SK-N-SH treated with all-trans-retinoic acid at 6 μM for 48 hours (cell line): ENCODE results near the gene THAP7.

Experiments
- ARNTL ChIP-seq: fragments of 450-650 bp; formaldehyde crosslinking; IDR thresholded peaks from 2 replicates; pipeline ENCODE4 v1.5.0; 2020; ENCODE audit warnings: low read depth, mild to moderate bottlenecking, moderate library complexity, borderline replicate concordance
- CREB5 ChIP-seq: fragments of 250-450 bp; sonication (Bioruptor Pico); IDR thresholded peaks from 2 replicates; pipeline ENCODE4 v1.5.1; 2020; ENCODE audit warnings: low read depth, mild to moderate bottlenecking, moderate library complexity
- GLIS3 ChIP-seq: fragments of 250-450 bp; sonication (Bioruptor Pico); IDR thresholded peaks from 2 replicates; pipeline ENCODE4 v1.5.0; 2020; ENCODE audit warnings: mild to moderate bottlenecking, moderate library complexity
- PATZ1 ChIP-seq: fragments of 250-450 bp; sonication (Bioruptor Pico); IDR thresholded peaks from 2 replicates; pipeline ENCODE4 v1.8.0; 2020; ENCODE audit warnings: mild to moderate bottlenecking, moderate library complexity, borderline replicate concordance
- RARB ChIP-seq: fragments of 250-450 bp; sonication (Bioruptor Pico); IDR thresholded peaks from 2 replicates; pipeline ENCODE4 v1.8.0; 2021; ENCODE audit warnings: mild to moderate bottlenecking, moderate library complexity
- ZFP3 ChIP-seq: fragments of 250-450 bp; sonication (Bioruptor Pico); IDR thresholded peaks from 2 replicates; pipeline ENCODE4 v1.5.0; 2020; ENCODE audit warnings: mild to moderate bottlenecking, moderate library complexity
- ZNF8 ChIP-seq: fragments of 450-650 bp; formaldehyde crosslinking; IDR thresholded peaks from 2 replicates; pipeline ENCODE4 v1.5.0; 2020; ENCODE audit warnings: mild to moderate bottlenecking, moderate library complexity
- TF ChIP-seq, protein P1 (sequence below): fragments of 250-450 bp; sonication (Bioruptor Pico); IDR thresholded peaks from 2 replicates; pipeline ENCODE4 v1.8.0; 2021; ENCODE audit warnings: low read depth, mild to moderate bottlenecking, moderate library complexity, borderline replicate concordance

DNA sequence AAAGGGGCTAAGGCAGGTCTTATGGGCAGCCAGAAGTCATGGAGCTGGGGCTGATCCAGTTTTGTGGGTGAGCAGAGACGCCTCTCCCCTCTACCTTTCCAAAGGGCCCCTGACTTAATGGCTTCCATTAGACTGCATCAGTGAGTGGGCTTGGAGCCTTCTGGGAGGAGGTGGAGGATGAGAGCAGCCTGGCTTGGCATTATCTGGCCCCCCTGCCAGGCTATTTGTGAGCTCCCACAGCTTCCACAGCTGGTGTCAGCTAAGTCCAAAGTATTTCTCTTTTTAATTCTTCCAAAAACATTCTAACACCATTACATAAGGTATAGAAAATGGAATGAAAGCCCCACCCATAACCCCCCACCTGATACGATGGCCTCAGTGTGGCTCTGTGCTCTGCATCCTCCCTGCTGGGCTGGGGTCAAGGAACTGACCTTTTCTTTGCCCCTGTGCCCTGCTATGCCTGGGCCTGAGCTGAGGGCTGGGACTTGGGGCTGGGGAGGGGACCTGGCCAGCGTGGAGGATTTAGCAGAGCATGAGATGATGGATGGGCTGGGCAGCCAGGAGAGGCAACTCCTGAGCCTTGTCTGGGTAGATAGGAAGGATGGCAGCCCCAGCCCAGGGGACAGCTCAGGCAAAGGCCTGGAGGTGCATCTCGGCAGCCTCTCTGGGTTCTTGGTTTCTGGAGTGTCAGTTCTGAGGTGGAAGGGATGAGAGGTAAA lies 30.8 kb downstream of the THAP7 start:
- no peak for TF ChIP-seq CREB5 (CRISPR knock-in tag)
- TF ChIP-seq ARNTL (CRISPR knock-in tag) = no peak
- TF ChIP-seq, protein P1, sequence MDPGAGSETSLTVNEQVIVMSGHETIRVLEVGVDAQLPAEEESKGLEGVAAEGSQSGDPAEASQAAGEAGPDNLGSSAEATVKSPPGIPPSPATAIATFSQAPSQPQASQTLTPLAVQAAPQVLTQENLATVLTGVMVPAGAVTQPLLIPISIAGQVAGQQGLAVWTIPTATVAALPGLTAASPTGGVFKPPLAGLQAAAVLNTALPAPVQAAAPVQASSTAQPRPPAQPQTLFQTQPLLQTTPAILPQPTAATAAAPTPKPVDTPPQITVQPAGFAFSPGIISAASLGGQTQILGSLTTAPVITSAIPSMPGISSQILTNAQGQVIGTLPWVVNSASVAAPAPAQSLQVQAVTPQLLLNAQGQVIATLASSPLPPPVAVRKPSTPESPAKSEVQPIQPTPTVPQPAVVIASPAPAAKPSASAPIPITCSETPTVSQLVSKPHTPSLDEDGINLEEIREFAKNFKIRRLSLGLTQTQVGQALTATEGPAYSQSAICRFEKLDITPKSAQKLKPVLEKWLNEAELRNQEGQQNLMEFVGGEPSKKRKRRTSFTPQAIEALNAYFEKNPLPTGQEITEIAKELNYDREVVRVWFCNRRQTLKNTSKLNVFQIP (CRISPR knock-in tag) = no peak
- TF ChIP-seq PATZ1 (CRISPR knock-in tag) = no peak
- no peak for TF ChIP-seq ZFP3
- no peak for TF ChIP-seq GLIS3 (CRISPR knock-in tag)
- TF ChIP-seq RARB (CRISPR knock-in tag) = no peak
- no peak for TF ChIP-seq ZNF8 (CRISPR knock-in tag)
